Left cardiac atrium (tissue), 4 donors: ENCODE results near the gene VEZT. TPM values are rescaled to one million over a fixed set of nuclear protein-coding genes. Genes with fewer than 3 reads are reported as not detected.
"Not testable (repeated sequence)": the region's sequence is repeated elsewhere in the genome, so short reads cannot be mapped to it uniquely, and the experiment has no call there.

Experiments
- ATAC-seq, 2 donors: fragments of 200-7000 bp; cut with Tn5 transposase; one replicate each; pipeline ENCODE4 v1.9.1; 2020; ENCODE audit warnings: mild to moderate bottlenecking in 2 of 2, moderate library complexity in 2 of 2
- DNase-seq: peaks from one replicate; pipeline ENCODE4 v3.0.0-alpha.2; 2020
- intact Hi-C, 2 donors: fragments of 100-400 bp; cut with DNase I; formaldehyde crosslinking; loops; one replicate each; pipeline versions ENCODE4 v1.14.1 to v1.15.1; 2022 to 2023
- total RNA-seq, 2 donors: library from RNA; stranded (reverse); fragmentation: NEBNext Ultra II Directional; extraction: Animal tissue kit (Norgen Biotek cat#: 25700); gene quantifications; one replicate each; pipeline ENCODE4 v1.2.1, GENCODE V29; 2021
- donor health status: DM: no; HTN: yes; CAD: no.
- donor health status: DM: no; HTN: yes; CAD: no; lungs with severe emphysema.
- donor health status: DM: yes; HTN: yes; CAD: no.
- donor health status: Dilated cardiomyopathy.

Gene VEZT
- total RNA-seq, 2 donors from 2014 or later, result 53.2 to 60.0 TPM

DNA sequence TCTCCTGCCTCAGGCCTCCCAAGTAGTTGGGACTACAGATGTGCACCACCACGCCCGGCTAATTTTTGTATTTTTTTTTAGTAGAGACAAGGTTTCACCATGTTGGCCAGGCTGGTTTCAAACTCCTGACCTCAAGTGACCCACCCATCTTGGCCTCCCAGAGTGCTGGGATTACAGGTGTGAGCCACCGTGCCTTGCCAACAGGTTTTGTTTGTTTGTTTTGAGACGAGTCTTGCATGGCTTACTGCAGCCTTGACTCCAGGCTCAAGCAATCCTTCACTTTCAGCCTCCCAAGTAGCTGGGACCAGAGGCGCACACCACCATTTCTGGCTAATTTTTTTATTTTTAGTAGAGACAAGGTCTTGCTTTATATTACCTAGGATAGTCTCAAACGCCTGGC is 23.5 kb downstream of the VEZT start:
- DNase-seq, ATAC-seq, intact Hi-C loops: not testable (repeated sequence)

DNA sequence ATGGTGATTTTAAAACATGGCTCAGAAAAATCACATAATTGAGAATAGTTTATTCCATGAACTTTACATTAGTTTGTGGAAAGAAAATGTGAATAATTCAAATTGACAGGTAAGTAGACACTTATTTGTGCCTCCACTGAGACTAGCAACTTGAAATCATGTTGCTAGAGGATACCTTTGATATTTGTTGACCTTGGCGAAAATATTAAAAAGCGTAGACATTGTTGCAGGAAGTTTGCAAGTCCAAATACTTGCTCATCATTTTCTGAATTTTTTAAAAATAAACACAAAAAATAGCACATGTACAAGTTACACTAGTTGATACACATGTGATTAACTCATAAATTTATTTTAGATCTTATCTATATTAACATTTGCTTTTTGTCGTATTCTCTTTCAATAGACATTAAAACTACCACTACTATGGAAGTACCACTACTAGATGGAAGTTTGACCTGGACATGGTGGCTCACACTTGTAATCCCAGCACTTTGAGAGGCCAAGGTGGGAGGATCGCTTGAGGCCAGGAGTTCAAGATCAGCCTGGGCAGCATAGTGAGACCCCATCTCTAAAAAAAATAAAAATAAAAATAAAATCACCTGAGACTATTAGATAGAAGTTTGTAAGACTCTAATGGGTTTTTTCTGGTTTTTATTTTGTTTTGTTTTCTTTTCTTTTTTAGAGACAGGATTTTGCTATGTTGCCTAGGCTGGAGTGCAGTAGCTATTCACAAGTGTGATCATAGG is 24.3 kb downstream of the VEZT start:
- ATAC-seq, result no peak
- intact Hi-C loops, result no loop called here
- DNase-seq, result no peak

DNA sequence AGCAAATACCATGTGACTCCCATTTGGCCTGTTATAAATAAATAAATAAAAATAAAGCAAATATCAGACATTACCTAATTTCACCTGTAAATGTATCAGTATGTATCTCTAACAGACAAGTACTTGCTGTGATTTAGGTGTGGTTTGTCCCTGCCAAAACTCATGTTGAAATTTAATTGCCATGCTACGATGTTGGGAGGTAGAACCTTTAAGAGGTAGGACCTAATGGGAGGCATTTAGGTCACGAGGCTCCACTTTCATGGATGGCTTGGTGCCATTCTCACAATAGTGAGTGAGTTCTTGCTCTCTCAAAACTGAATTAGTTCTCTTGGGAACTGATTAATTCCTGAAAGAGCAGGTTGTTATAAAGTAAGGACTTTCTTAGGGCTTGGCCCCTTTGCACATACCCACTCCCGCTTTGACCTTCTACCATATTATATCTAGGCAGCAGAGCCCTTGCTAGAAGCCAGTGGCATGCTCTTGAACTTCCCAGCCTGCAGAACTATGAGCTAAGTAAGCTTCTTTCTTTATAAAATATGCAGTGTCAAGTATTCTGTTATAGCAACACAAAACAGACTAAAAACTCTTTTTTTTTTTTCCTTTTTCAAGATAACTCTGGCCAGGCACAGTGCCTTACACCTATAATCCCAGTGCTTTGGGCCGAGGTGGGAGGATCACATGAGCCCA is 26.0 kb downstream of the VEZT start:
- intact Hi-C loops, result no loop called here
- no peak for DNase-seq
- ATAC-seq, result no peak

DNA sequence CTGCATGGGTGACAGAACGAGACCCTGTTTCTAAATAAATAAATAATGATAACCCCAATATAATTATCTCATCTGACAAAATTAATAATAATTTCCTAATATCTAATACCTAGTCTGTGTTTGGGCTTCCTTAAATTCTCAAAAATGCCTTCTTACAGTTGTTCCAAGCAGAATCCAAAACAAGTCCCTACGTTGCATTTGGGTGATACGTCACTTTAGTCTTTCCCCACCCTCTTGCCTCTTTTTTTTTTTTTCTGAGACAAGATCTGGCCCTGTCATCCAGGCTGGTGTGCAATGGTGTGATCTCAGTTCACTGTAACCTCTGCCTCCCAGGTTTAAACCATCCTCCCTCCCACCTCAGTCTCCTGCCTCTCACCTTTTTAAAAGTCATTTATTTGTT is 26.7 kb downstream of the VEZT start:
- ATAC-seq (no peak), DNase-seq (no peak)
- intact Hi-C loops, result no loop called here

DNA sequence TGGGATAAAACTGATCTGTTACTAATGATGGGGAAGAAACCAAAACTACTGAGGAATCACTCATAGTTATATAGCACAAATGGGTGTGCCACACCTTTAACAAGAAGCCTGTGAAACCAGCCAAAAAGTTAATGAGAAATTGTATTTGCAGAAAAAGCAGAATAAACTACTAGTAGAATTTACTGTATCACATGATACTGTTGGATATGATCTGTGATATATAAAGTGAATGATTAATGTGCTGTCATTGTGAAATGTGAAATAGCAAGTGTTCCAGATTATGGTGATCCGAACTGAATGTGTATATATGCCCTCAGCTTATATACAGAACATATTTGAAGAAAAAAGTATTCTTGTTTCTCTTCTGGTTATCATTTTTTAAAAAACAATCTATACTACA is 30.5 kb downstream of the VEZT start:
- ATAC-seq, result no peak
- intact Hi-C loops, result no loop called here
- no peak for DNase-seq

DNA sequence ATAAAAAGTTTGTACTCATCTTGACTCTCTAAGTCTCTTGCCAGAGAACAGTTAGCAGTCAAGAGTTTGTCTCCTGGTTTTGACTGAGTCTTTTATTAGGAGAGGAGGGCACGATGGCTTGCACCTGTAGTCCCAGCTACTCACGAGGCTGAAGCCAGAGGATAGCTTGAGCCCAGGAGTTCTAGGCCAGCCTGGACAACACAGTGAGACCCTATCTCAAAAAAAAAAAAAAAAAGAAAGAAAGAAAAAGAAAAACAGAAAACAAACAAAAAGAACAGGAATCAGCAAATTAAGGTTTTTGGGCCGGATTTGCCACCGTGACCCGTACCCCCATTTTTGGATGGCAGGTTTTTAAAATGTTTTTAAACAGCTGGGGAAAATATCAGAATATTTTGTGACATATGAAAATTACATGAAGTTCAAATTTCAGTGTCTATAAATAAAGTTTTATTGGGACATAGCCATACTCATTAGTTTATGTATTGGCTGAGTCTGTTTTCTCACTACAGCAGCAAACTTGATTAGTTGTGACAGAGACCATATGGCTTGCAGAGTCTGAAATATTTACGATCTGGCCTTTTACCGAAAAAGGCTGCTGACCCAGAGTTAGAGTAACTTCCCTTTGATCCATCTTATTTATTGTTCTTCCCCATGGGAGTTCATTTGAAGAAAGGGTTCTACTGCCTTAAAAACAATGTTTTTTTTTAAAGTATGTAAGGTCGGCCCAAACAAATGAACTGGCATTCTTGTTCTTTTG is 31.2 kb downstream of the VEZT start:
- ATAC-seq (no peak), DNase-seq (no peak)
- intact Hi-C loops, result no loop called here

DNA sequence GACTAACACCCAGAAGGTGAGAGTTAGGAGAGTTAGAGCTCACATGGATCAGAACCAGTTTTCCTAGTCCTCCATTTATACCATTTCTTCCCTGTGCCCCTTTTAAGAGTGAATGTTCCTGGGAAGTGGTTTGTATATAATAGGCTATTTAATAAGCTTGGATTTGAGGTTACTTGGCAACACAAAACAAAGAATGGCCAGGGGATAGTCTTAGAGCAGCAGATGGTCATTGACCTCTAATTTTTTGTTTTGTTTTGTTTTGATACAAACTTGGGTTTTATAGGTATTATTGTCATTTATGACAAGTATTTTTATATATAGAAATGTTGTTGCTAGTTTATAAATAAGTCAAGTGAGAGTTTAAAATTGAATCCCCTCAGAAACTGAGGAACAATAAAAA is 35.8 kb downstream of the VEZT start:
- ATAC-seq, result no peak
- intact Hi-C loops, result no loop called here
- DNase-seq, result no peak

DNA sequence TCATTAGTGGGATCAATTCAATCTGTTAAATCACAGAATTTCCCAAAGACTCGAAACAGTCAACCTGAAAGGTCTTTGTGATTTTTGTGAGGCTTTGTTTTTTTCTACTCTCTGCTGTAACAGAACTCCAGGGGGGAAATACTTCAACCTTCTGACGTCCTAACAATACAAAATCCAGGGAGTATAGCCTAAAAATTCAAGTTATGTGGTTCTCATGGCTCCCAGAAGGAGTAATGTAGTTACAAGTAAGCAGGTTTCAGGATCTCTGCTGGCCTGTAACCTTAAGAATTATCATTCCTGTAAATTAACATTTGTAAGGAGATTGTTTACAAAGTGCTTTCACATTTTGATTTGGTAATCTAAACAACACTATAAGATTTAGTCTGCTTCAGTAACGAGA is 39.9 kb downstream of the VEZT start:
- ATAC-seq (no peak), DNase-seq (no peak)
- intact Hi-C loops, result no loop called here

DNA sequence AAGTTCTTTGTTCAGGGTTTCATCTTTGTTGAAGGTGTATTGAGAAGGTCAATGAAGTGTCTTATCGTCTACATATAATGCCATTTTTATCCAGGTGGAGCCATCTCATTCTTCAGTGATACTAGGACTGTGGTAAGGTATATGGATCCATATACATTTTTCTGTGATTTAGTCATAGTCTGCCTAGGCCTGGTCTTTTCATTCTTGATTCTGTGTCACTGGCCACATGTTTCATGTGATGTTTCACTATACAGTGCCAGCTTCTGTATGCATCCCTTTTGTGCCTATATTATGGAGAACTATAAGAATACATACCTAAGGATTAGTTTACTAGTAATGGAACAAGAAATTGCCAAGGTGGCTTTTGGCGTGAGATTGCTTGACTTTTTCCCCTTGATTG is 40.5 kb downstream of the VEZT start:
- DNase-seq (no peak), ATAC-seq (no peak)
- intact Hi-C loops, result no loop called here

DNA sequence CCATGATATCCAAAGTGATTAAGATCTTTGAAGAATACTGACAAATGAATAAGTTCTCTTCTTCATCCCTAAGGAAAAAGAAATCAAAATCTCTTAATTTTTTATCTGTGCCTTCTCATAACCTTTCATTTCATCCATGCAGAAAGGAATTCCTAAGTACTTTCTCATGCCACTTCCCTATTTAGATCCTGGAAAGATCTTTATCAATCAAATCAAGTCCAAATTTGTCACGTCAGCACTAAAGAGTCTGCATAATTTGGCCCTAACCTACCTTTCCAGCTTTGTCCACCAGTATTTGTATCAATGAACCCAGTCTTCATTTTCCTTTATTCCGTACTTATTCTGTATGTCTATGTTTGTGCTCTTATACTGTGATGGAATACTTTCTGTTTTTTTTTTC is 41.2 kb downstream of the VEZT start:
- intact Hi-C loops, result no loop called here
- DNase-seq, result no peak
- ATAC-seq, result no peak

DNA sequence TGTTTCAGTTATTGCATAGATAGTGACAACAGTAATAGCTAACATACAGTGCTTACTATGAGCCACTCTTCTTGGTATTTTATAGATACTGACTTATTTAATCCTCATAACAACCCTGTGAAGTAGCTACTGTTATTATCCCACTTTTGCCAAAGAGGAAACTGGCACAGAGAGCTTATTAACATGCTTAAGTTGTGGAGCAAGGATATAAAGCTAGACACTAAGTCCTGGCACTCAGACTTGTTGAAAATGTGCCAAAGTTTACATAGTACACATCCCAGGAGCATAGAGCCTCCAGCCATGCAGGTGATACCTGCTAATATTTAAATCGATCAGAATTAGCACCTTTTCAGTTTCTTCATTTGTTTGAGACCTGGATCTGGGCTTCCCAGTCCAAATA is 41.8 kb downstream of the VEZT start:
- intact Hi-C loops, result no loop called here
- ATAC-seq (no peak), DNase-seq (no peak)

DNA sequence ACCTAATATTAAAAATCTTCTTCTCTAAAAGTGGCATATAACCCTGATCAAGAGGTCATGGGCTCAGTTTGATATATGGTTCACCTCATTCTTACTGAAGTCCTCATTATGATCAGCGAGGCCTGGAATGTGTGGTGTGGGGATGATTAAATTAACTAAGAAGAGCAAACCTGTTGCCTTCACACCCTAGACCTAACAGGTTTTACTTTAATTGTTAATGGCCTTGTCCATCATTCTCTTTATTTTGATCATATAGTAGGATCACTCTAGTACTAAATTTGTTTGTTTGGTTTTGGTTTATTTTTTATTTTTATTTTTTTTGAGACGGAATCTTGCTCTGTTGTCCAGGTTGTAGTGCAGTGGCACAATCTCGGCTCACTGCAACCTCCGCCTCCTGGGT is 43.5 kb downstream of the VEZT start:
- intact Hi-C loops, result no loop called here
- no peak for ATAC-seq

DNA sequence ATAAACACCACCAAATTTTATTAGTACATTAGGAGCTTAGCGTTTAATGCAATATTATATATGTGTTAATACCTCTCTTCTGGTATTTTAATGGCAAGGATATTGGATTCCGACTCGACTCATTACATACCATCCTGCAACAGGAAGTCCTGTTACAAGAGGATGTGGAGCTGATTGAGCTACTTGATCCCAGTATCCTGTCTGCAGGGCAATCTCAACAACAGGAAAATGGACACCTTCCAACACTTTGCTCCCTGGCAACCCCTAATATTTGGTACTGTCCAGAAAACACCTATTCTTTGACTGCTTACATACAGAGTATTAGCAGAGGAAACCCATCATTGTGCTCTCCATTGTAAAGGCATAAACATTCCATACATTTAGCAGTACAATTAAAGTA is 45.2 kb downstream of the VEZT start:
- DNase-seq (no peak), ATAC-seq (peak; percentile 35 to 65)
- intact Hi-C loops, result no loop called here

More for the DNA sequence above, 43.5 kb downstream of the VEZT start:
- DNase-seq, result no peak

DNA sequence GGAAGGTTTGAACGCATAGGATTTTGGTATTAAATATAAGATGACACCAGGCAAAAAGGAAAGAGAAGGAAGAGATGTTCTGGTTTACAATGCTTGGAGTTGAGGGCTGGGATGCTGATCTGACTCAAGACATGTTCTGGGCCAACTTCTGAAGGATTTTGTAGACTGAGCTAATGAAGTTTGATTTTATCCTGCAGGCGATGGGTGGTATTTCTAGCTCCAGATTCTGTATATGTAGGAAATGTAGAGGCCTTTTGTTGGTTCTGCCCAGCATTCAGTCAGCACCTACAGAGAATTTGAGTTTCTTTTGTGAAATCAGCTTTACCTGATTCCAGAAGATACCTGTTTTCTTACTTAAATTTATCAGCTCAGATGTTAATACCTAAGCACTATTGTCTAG is 48.2 kb downstream of the VEZT start:
- DNase-seq (no peak), ATAC-seq (no peak)
- intact Hi-C loops, result no loop called here

DNA sequence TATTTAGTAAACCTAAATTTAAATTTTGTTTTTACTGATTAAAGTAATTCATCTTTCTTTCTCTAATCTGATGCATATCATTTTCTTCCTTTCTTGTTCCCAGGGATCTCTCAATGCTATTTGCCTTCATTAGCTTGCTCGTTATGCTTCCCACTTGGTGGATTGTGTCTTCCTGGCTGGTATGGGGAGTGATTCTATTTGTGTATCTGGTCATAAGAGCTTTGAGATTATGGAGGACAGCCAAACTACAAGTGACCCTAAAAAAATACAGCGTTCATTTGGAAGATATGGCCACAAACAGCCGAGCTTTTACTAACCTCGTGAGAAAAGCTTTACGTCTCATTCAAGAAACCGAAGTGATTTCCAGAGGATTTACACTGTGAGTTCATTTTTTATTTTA is 48.6 kb downstream of the VEZT start:
- ATAC-seq (peak; percentile 24 to 34), DNase-seq (no peak)
- intact Hi-C loops, result no loop called here

DNA sequence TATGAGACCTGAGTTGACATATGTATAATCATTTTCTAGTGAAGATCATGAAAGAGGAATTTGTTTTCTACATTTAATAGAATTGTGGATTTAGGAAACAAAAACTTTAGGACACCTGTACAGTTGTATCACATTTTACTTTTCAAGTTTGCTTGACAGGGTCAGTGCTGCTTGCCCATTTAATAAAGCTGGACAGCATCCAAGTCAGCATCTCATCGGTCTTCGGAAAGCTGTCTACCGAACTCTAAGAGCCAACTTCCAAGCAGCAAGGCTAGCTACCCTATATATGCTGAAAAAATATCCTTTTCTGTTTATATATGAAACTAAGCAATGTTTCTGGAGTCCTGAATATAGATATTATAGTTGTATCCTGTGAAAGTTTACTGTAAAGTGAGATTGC is 52.3 kb downstream of the VEZT start:
- DNase-seq, result no peak
- intact Hi-C loops, result no loop called here
- ATAC-seq, result no peak

DNA sequence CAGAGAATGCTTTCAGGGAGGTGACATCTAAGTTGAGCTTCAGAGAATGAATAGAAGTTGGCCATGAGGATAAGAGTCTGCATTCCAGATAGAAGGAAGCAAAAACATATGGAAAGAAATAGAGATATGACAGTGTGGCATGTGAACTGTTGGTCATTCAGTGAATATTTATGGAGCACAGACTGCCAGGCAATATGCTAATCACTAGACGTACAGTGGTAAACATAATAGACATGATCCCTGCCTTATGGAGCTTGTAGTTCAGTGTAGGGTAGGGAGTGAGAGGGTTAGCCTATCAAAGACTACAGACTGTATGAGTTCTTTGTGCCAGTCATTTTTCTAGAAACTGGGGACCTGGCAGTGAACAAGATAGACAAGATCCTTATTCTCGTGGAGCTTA is 53.9 kb downstream of the VEZT start:
- DNase-seq (no peak), ATAC-seq (no peak)
- intact Hi-C loops, result no loop called here

DNA sequence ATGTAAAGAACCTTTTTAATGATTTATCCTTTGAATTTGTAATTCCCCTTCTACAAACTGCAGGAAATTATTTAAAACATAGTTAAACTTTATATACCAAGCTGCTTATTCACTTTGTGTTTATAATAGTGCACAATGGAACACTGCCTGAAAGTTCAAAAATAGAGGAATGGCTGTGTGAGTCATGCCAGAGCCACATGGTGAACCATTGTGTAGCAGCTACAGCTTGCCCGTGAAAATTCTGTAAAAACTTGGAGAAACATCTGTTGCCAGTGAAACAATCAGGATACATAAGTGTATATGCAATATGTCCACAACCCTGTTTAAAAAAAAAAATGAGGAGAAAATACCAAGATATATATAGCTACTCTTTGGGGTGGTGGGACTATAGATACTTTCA is 59.5 kb downstream of the VEZT start:
- DNase-seq, result no peak
- peak in 1 of 2 donors; percentile 21 for ATAC-seq
- intact Hi-C loops, result no loop called here

DNA sequence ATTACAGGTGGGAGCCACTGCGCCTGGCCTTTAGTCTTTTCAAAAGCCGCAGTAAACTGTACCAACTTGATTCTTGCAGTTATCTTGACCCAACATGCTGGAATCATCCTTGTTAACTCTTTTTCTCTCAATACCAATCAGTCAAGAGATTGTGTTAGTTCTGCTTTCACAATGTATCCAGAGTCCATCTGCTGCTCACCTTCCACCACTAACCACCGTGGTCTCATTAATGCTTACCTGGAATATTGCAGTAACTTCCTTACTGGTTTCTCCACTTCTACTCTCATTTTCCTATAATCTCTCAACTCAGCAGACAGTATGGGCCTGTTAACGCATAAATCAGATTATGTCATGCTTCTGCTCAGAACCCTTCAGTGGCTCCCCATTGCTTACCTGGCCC is 62.2 kb downstream of the VEZT start:
- intact Hi-C loops, result no loop called here
- DNase-seq (no peak), ATAC-seq (no peak)

DNA sequence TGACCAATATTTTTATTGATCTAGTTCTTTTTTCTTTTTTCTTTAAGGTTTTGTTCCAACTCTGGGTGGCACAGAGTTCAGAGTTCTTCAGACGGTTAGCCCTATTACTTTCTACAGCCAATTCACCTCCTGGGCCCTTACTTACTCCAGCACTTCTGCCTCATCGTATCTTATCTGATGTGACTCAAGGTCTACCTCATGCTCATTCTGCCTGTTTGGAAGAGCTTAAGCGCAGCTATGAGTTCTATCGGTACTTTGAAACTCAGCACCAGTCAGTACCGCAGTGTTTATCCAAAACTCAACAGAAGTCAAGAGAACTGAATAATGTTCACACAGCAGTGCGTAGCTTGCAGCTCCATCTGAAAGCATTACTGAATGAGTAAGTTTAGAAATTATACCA is 64.7 kb downstream of the VEZT start:
- ATAC-seq (no peak), DNase-seq (no peak)
- intact Hi-C loops, result no loop called here

DNA sequence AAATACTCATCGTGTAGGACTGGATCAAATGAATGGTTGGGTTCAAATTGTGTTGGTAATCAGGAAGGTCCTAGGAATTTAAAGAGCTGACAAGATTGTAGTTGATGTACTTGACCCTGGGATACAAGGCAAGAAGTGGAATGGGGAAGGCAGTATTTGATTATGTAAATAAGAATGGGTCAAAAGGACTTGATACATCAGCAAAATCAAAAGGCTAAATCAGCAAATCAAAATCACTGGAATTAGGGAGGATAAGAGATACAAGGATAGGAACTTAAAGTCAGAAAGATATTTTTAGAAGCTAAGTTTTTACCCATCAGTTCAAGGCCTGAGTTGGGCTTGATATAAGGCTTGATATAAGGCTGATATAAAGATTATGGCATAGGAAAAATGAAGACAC is 65.8 kb downstream of the VEZT start:
- DNase-seq (no peak), ATAC-seq (no peak)
- intact Hi-C loops, result no loop called here
